NCI-H1417 (cell line): ENCODE data around the gene AP5M1.
"Not testable (repeated sequence)": the region's sequence is repeated elsewhere in the genome, so short reads cannot be mapped to it uniquely, and the experiment has no call there.

Experiments used
- DNase-seq, 3 experiments: peaks; one replicate each; lab custom pipeline; 2025; lab: John Stamatoyannopoulos, UW

Gene AP5M1, protein sequence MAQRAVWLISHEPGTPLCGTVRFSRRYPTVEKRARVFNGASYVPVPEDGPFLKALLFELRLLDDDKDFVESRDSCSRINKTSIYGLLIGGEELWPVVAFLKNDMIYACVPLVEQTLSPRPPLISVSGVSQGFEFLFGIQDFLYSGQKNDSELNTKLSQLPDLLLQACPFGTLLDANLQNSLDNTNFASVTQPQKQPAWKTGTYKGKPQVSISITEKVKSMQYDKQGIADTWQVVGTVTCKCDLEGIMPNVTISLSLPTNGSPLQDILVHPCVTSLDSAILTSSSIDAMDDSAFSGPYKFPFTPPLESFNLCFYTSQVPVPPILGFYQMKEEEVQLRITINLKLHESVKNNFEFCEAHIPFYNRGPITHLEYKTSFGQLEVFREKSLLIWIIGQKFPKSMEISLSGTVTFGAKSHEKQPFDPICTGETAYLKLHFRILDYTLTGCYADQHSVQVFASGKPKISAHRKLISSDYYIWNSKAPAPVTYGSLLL

DNA sequence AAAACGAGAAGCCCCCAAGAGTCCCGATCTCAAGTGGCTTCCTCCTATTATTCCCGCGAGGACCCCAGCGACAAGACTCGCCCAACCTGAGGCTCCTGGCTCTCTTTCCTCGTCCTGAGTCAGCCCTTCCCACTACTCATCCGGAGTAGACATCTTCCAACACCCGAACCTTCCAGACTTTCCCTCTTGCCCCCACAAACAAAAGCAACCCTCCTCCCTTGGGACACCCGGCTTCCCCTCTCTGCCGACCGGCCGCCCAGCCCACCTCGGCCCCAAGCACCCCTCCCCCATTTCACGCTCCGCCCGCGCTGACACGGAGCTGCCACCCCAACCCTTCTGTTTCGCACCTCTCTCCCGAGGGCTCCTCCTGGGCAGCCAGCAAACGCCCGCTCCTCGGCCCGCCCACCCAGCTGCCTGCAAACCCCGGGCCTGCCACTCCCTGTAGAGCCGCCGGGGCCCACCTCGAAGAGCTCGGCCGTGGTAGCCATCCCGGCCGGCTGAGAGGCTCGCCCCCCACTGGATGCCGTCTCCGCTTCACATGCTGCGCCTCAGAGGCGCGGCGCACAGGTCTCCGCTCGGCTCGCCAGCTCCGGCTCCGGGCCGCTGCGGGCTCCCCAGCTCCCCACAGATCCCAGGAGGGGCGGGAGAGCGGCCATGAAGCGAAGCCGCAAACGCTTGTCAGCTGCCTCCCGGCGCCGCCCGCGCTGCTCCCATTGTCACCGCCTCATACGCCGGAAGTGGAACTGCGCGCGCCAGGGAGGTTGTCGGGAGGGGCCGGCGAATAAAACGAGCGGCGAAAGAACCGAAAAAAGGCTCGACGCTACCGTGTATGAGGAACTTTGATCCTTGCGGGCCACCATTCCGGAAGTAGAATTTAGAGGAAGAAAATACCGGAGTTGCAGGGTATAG, at the start of gene AP5M1, which contains the start of gene EXOC5:
TSS of gene AP5M1 (plus strand) at position 811 of the 909 bp plus-strand sequence. CDS start 344 bp downstream, outside the sequence.
TSS of gene EXOC5 (minus strand) at position 745 of the 909 bp plus-strand sequence. CDS start at position 488, 257 bp downstream.
- DNase-seq = peak; percentile 98 to 99 (median 98)

DNA sequence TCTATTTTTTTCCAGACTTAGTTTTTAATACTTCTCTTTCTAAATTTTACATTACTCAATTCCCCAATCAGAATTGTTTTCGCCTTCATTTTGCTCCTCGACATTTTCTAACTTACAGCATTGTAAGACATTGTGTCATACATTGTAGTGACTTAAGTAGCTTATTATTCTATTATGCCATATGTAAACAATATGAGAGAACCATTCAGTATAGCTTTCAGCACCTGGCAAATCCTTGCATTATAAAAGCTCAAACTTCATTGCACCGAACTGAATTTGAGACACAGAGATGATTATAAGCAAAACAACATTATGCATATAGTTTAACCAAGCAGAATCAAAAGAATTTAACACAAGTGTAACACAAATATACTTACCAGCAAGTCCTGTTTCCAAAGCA, 46.8 kb upstream of the AP5M1 start:
- no peak for DNase-seq

DNA sequence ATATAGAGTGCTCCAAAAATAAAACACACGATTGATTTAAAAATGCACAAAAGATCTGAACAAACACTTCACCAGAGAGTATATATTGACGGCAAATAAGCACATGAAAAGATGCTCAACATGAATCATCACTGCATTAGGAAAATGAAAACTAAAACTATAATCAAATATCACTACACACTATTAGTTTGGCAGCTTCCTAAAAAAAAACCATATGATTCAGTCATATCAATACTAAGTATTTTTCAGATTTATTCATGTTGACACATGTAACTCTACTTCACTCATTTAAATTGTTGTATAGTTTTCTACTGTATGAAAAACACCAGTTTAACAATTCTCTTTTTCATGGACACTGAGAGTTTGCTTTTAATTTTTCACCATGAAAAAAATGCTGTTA, 41.7 kb upstream of the AP5M1 start:
- DNase-seq = no peak

DNA sequence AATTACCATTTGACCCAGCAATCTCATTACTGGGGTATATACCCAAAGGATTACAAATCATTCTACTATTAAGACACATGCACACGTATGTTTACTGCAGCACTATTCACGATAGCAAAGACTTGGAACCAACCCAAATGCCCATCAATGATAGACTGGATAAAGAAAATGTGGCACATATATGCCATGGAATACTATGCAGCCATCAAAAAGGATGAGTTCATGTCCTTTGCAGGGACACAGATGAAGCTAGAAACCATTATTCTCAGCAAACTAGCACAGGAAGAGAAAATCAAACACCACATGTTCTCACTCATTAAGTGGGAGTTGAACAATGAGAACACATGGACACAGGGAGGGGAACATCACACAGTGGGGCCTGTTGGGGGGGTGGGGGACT, 40.5 kb upstream of the AP5M1 start:
- not testable (repeated sequence) for DNase-seq

DNA sequence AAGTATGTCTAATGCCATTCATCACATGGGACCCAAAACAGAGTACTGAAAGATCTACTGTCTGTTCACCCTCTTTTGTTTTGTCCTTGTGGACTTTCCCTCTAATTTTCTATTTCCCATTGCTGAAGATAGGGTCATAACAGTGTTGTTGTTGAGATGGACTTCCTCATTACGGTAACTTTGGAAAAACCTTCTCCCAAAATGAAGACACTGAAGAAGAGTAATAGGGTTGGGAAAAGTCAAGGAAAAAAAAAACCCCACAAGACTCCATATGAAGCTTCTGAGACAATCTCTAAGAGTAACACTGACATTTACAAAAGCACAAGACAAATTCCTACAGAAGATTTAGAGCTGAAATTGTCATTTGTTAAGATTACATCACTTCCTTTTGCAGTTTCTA, 36.8 kb upstream of the AP5M1 start:
- DNase-seq = no peak

DNA sequence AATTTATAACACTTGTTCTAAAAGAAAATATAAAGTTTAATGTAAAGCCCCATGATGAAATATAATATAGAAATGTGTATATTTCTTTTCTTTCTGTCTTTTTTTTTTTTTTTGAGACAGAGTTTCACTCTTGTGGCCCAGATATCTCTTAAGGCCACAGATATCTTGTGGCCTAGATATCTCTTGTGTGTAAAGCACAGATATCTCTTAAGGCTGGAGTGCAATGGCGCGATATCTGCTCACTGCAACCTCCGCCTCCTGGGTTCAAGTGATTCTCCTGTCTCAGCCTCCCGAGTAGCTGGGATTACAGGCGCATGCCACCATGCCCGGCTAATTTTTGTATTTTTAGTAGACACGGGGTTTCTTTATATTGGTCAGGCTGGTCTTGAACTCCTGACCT, 28.7 kb upstream of the AP5M1 start:
- not testable (repeated sequence) for DNase-seq

DNA sequence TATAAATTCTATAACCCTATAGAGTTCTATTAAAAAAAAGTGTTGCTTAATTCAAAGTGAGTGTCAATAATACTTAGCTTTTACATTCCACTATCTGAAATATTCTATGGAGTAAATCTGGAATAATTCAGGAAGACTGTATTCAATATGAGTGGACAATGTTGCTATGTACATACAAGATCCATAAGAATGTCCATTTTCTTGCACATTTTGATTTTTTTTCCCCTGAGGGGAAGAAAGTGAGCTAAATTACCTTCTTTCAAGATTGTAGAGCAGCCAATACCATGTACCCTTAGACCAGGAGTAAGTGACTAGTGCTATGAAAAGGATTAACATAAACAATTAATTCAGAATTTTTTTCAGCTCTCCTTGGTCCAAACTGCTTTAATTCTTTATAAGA, 25.5 kb upstream of the AP5M1 start:
- DNase-seq = no peak

DNA sequence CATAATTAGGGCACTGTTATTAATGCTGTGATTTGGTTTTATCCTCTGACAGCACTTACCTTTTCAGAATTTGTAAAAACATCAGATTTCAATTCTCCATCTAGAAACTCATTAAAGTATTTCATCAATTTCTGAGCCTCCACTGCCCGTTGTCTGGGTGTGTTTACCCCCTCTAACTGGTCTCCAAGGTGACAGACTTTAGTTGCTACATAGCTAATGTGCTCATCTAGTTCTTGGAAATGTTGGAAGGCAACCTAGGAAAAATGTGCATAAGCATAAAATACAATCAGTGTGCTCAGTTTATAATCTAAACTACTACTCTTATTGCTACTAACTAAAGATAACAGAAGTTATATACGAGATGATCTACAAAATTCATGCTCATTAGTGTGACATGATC, 24.7 kb upstream of the AP5M1 start:
- DNase-seq = no peak

DNA sequence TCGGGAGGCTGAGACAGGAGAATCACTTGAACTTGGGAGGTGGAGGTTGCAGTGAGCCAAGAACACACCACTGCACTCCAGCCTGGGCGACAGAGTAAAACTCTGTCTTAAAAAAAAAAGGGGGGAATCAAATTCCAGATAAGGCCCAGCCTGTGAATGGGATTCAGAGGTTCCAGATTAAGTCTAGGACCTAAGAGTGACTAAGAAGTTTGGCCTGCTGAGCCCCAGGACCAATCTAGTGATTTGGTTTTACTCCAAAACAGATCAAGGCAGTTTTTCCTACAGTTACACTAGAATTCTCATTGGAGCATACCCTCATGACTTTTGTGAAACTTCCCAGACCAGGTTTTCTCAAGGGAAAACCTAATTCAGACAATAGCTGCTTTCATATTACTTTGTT, 22.8 kb upstream of the AP5M1 start:
- DNase-seq = no peak

DNA sequence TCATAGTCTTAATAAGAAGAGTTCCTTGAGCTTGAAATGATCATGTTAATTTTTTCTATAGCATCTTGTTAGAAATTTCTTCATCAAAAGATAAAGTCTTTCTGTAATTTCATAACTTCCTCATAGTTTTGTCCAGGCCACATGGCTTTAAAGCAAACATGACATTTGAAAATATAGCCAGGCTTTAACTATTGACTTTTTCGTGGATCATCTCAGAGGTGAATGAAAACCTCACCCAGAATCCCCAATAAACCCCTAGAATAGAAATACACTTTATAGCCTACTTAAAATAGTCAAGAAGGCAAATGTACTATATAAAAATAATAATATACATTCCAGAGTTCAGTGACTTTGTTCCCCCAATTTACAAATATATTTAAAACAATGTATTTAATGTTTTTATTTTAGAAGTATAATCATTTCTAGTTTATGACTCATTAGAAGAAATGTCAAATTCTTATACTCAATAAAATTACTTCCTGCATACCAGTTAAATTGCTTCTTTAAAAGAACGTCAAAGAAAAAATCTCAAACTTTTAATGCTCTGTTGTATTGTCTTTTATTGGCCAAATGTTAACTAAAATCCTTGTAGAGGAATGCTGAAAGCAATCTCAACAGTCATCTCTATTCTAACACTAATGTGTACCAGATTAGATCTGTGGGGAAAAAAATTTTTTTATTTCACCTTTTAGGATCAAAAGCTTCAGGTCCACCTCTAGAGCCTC, 21.7 kb upstream of the AP5M1 start:
- no peak for DNase-seq

DNA sequence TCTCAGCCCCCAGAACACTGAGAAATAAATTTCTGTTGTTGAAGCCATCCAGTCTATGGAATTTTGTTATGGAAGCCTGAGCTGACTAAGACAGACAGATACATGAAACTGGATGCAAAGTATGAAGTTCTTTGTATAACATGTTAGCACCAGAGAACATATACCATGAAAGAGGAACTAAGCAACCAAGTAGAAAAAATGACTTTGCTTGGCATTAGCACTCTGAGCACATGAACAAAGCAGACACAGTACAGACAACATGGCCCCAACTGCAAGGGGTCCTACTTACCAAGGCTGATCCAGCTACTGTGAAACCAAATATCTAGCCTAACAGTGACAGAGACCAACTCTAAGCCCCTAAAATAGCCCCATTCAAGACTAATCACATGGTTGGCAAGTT, 13.9 kb upstream of the AP5M1 start:
- no peak for DNase-seq

DNA sequence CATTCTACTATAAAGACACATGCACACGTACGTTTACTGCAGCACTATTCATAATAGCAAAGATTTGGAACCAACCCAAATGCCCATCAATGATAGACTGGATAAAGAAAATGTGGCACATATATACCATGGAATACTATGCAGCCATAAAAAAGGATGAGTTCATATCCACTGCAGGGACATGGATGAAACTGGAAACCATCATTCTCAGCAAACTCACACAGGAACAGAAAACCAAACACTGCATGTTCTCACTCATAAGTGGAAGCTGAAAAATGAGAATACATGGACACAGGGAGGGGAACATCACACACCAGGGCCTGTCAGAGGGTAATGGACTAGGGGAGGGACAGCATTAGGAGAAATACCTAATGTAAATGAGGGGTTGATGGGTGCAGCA, 10.6 kb upstream of the AP5M1 start:
- not testable (repeated sequence) for DNase-seq

DNA sequence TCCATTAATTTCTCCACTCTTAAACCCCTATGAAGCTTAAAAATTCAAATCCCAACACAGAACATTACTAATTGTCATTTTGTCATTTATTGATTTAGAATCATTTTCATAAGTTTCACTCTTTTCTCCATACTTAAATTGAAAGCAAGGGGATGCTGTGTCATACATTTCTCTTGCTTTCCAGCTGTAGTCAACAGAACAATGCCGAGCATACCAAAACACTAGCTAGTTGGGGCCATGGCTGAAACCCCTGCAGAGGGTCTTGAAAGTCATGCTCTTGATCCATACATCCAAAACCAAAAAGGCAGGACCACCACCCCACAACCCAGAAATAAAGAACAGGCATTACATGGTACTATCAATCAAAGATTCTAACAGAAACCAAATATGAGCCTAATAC, 9.1 kb upstream of the AP5M1 start:
- DNase-seq = no peak

DNA sequence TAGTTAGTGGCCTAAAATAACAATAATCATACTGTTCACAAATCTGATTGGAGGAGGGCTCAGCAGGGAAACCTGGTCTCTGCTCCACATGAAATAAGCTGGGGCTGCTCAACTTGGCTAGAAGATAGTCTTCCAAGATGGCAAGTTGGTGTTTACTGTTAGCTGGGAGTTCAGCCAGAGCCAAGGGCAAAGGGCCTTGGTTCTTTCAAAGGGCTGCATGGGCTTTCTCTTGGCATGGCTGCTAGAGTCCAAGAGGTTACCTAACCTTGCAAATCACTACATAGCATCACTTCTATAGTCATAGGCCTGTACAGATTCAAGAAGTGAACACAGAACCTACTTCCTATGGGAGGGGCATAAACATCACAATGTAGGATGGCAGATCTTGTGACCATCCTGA, 7.2 kb upstream of the AP5M1 start:
- DNase-seq = no peak

DNA sequence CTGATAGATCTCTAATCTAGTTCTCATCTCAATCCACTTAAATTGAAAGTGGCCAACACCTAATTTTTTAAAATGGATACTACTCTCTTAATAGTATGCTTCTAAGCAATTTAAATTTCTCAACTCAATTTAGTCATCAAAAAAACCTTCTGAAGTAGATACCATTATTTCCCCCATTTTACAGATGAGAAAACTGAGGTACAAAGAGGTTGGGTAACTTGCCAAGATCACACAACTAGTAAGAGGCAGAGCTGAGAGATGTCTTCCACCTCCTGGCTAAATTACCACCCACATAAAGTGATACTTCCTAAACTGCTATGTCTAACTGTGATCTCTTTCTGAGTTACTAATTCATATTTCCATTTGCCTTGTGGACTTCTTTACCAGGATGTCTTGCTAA, 6.7 kb upstream of the AP5M1 start:
- DNase-seq = no peak

DNA sequence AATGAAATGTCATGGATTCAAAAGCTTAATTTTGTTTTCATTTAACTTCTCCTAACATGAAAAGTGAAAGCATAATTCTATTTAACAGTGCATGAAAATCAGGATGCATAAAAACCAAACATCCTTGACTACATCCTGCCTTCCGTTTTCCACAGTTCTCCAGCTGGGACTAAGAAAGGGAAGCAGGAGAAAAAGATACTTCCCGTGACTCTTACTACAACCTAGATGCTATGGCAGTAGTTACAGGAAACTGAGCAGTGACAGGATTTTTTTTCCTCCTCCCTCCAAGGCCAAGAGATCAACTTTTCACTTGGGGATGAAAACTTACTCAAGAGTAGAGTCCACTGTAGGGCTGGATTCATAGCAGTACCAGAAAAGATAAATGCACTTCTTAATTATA, 2.7 kb upstream of the AP5M1 start:
- DNase-seq = no peak

DNA sequence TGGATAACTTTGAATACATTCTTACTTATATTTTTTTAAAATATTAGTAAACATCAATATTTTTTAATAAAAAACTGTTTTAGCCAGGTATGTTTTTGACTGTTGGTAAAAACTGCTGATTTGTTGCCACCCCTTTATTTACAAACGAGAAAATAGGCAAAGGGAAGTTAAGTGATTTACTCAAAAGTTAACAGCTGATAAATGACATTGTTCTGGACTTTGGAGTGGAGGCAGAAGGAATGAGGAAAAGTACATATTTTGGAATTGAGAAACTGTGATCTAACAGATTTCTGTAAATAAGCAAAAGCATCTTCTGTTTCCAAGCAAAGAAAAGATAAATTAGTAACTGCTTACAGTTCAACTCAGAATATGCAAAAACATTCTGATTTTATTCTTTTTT, 4.5 kb downstream of the AP5M1 start:
- no peak for DNase-seq

DNA sequence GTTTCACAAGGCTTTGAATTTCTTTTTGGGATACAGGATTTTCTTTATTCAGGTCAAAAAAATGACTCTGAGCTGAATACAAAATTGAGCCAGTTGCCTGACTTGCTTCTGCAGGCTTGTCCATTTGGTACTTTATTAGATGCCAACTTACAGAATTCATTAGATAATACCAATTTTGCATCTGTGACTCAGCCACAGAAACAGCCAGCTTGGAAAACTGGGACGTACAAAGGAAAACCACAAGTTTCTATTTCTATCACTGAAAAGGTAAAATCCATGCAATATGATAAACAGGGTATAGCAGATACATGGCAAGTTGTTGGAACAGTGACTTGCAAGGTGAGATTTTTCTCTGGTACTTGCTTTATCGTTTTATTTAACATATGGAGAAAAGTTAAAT, 5.8 kb downstream of the AP5M1 start:
- DNase-seq = no peak

DNA sequence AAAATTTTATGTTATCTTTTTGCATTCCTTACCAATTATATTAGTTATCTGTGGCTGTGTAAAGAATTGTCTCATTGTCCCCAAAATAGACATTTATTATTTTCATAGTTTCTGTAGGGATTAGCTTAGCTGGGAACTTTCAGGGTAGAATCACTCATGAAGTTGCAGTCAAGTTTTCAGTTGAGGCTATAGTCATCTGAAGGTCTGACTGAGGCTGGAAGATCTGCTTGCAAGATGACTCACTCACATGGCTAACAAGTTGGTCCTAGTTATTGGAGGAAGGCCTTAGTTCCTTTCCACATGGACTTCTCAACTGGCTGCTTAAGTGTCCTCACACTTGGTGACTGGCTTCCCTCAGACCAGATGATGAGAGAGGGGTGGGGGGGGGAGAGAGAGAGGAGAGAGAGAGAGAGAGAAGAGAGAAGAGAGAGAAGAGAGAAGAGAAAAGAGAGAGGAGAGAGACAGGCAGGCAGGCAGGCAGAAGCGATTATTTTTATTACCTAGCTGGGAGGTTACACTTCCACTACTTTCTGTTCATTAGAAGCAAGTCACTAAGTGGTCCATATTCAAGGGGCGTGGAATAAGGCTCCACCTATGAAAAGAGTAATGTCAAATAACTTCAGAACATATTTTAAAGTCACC, 6.4 kb downstream of the AP5M1 start:
- no peak for DNase-seq

DNA sequence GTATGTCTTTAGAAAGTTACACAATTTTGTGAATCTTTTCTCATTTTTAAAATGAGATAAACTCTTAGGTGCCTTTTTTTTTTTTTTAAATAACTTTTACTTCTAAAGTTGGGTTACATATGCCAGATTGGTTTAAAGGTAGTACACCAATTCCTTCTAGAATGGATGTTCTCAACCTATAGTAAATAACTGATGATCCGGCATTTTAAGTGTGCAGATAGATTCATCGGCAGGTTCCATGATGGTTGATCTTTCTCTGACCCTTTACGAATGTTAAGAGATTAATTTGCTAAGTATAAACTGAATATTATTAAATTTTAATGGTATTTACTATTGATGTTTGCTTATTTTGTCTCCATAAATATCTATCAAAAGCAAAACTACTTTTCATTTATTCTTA, 8.3 kb downstream of the AP5M1 start:
- DNase-seq = no peak

DNA sequence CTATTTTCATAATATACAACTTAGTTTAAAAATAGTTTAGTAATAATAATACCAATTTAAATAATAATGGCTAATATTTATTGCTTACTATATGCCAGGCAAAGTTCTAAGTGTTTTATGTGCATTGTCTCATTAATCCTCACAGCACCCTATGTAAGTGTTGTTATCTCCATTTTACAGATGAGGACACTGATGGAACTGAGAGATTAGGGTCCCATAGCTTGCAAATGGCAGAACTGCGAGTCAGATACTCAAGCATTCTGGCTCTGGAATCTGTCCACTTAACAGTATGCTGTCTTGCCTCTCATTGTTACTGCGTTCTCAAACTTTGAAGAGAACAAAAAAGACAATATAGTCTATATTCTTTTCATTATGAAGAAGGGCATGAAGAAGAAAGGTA, 19.0 kb downstream of the AP5M1 start:
- no peak for DNase-seq

DNA sequence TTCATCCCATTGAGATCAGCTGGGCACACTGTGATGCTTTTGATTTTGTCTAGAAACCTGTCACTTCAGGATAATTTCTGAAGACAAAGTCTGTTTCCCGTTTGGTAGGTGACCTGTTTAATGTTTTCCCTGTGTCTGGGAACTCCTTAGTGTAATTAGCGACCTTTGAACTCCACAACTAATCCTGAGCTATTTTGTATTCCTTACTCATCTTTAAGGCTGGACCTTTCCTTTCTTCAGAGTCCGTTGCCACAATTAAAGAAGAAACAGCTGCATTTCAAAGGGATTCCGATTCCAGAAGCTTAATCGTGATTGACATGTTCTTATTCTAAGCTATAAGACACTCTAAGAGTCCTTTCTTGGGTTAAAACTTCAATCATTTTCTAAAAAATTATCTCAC, 22.0 kb downstream of the AP5M1 start:
- DNase-seq = no peak
